Mesothelial cell of epicardium (in vitro differentiated cells): ENCODE measurements around the gene ZNF154. TPM values are rescaled to one million over a fixed set of nuclear protein-coding genes. Genes with fewer than 3 reads are reported as not detected.

ENCODE experiments used
- DNase-seq, 2 experiments: peaks; one replicate each; pipeline ENCODE4 v3.0.0; 2021; ENCODE audit warnings: low spot score in 2 of 2; ENCODE audit not compliant: unreplicated experiment in 2 of 2
- H3K27ac Mint-ChIP-seq: 2 replicates; pipeline ENCODE4 v1.8.0; 2021; ENCODE audit warnings: mixed read lengths
- H3K27me3 Mint-ChIP-seq: 2 replicates; pipeline ENCODE4 v1.8.0; 2021; ENCODE audit warnings: low read depth, mixed read lengths
- H3K36me3 Mint-ChIP-seq: 2 replicates; pipeline ENCODE4 v1.8.0; 2021; ENCODE audit warnings: mixed read lengths
- H3K4me1 Mint-ChIP-seq: 2 replicates; pipeline ENCODE4 v1.8.0; 2021; ENCODE audit warnings: mixed read lengths
- H3K4me3 Mint-ChIP-seq: 2 replicates; pipeline ENCODE4 v1.8.0; 2021; ENCODE audit warnings: mild to moderate bottlenecking, moderate library complexity, mixed read lengths
- H3K9me3 Mint-ChIP-seq: 2 replicates; pipeline ENCODE4 v1.8.0; 2021; ENCODE audit warnings: mixed read lengths
- total RNA-seq: library from RNA; stranded (reverse); gene quantifications from 3 replicates; pipeline ENCODE4 v1.2.1, GENCODE V29; 2021
- TF ChIP-seq, protein P1 (sequence below): fragments of 200-600 bp; sonication (generic); IDR thresholded peaks from one replicate; pipeline ENCODE4 v1.5.0; 2021; ENCODE audit warnings: antibody characterized with exemption; ENCODE audit not compliant: unreplicated experiment

ZNF154 gene
- total RNA-seq, 1 donor from 2014 or later = 42.7 TPM

DNA sequence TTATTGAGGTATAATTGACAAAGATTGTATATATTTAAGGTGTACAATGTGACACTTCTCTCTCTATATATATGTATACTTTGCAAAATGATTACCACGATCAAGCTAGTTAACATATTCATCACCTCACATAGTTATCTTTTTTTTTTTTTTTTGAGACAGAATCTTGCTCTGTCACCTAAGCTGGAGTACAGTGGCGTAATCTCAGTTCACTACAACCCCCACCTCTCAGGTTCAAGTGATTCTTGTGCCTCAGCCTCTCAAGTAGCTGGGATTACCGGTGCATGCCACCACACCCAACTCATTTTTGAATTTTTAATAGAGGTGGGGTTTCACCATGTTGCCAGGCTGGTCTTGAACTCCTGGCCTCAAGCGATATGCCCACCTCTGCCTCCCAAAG, 36.5 kb downstream of the ZNF154 start:
- no peaks in the 10 kb centered on the region for H3K9me3 Mint-ChIP-seq
- H3K4me1 Mint-ChIP-seq = no peaks in the 10 kb centered on the region
- DNase-seq = no peak
- H3K36me3 Mint-ChIP-seq = no peaks in the 10 kb centered on the region
- H3K4me3 Mint-ChIP-seq = no peak overlapping the region
- TF ChIP-seq, protein P1, sequence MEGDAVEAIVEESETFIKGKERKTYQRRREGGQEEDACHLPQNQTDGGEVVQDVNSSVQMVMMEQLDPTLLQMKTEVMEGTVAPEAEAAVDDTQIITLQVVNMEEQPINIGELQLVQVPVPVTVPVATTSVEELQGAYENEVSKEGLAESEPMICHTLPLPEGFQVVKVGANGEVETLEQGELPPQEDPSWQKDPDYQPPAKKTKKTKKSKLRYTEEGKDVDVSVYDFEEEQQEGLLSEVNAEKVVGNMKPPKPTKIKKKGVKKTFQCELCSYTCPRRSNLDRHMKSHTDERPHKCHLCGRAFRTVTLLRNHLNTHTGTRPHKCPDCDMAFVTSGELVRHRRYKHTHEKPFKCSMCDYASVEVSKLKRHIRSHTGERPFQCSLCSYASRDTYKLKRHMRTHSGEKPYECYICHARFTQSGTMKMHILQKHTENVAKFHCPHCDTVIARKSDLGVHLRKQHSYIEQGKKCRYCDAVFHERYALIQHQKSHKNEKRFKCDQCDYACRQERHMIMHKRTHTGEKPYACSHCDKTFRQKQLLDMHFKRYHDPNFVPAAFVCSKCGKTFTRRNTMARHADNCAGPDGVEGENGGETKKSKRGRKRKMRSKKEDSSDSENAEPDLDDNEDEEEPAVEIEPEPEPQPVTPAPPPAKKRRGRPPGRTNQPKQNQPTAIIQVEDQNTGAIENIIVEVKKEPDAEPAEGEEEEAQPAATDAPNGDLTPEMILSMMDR = no peak
- H3K27me3 Mint-ChIP-seq = peaks cover 35% of the 10 kb centered on the region
- no peak overlapping the region for H3K27ac Mint-ChIP-seq

DNA sequence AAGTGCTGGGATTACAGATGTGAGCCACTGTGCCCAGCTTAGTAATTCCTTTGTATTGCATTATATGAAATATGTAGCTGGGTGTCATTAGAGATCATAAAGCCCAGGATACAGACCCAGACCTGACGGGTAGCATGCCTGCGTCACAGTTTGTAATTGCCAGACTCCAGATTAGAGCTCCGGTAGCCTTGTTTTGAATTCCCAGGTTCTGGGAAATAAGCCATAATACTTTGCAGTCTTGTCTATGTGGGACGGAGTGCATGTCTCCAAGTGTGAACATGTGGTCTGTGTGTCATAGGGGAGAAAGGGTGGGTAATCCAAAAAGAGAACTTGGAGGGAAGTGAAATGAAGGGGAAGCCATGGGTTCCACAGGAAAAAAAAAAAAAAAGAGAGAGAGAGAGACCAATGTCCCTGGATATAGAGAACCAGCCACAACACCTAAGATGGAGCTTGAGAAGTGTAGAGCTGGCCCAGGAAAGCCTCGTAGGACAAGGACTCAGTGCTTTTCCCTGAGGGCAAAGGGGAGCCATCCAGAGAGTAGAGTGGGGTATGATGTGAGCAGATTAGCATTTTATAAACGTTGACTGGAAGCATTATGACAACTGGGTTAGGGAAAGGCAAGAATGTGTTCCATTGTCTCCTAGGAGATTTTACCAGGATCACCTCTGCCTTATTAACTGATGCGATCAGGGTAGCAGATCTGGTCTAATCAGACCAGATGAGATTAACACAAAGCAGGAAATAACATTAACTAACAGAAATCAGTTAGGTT, 37.7 kb downstream of the ZNF154 start:
- Mint-ChIP-seq H3K27me3 (peaks cover 31% of the 10 kb centered on the region), H3K9me3 (no peaks in the 10 kb centered on the region), H3K36me3 (no peaks in the 10 kb centered on the region), H3K27ac (no peak overlapping the region), H3K4me1 (no peaks in the 10 kb centered on the region), H3K4me3 (no peak overlapping the region)
- TF ChIP-seq, protein P1 = no peak
- no peak for DNase-seq

DNA sequence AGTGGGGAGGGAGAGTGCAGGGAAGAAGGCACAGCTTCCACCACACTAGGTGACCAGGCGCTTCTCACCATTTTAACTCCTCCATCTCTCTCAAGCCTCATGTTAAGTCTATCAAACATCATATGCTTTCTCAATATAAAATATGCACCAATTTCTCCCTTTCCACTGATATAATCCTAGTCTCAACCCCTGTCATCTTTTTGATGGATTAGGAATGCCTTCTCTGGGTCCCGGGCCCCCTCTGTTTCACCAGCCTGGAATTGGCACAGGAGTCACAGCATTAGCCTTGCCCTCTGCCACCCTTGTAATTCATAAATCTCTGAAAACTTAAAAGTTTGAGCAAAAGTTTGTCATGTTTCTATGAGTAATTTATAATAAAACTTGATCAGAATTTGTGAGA, 40.4 kb downstream of the ZNF154 start, which contains the start of gene ZSCAN4:
Gene ZSCAN4, plus strand, starts transcription at position 301 of the 400 bp plus-strand sequence. CDS start 7,211 bp downstream, outside the sequence.
- Mint-ChIP-seq H3K9me3 (no peaks in the 10 kb centered on the region), H3K4me1 (peaks cover 7% of the 10 kb centered on the region), H3K4me3 (no peak within 1 kb of the TSS), H3K27me3 (peaks cover 46% of the 10 kb centered on the region), H3K36me3 (no peaks in the 10 kb centered on the region), H3K27ac (no peak within 1 kb of the TSS)
- no peak for DNase-seq
- TF ChIP-seq, protein P1 = no peak

DNA sequence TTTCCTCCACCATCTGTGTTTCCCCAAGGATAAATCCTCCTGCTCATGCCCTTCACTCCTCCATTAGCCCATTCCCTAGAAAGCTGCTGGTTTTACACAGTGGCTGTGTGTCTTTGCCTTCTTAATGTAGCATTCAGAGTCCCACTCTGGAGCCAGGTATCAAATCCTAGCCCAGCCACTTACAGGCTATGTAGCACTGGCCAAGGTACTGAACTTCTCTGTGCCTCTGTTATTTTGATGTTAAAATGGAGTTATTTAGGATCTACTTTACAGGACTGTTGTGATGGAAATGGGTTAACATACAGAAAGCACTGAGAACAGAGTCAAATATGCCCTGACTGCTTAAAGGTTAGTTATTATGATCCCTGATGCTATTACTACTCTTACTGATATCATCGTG, 41.8 kb downstream of the ZNF154 start:
- H3K4me3 Mint-ChIP-seq = no peak overlapping the region
- H3K4me1 Mint-ChIP-seq = peaks cover 7% of the 10 kb centered on the region
- no peaks in the 10 kb centered on the region for H3K9me3 Mint-ChIP-seq
- no peaks in the 10 kb centered on the region for H3K36me3 Mint-ChIP-seq
- TF ChIP-seq, protein P1 = no peak
- peaks cover 47% of the 10 kb centered on the region for H3K27me3 Mint-ChIP-seq
- no peak overlapping the region for H3K27ac Mint-ChIP-seq
- no peak for DNase-seq

DNA sequence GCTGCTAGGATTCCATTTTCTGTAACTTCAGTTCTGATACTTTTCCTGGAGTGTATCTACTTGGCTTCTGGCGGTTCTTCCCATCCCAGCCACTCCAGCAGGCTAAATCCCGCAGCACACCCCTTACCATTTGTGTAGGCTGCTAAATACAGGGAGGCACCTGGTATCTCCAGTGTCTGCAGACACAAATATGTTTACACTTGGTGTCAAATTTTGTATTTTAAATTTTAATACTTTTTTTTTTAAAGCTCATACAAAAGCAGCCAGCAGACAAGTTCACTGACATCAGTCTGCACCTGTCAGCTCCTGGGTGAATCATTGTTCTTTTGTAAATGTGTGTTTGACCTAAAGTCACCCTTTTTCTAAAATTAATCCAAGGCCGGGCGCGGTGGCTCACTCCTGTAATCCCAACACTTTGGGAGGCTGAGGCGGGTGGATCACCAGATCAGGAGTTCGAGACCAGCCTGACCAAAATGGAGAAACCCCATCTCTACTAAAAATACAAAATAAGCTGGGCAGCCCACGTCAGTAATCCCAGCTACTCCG, 43.7 kb downstream of the ZNF154 start:
- TF ChIP-seq, protein P1 = no peak
- H3K36me3 Mint-ChIP-seq = no peaks in the 10 kb centered on the region
- no peak overlapping the region for H3K27ac Mint-ChIP-seq
- DNase-seq = no peak
- peak overlapping the region; percentile 80 for H3K4me3 Mint-ChIP-seq
- H3K27me3 Mint-ChIP-seq = peaks cover 46% of the 10 kb centered on the region
- H3K4me1 Mint-ChIP-seq = peaks cover 7% of the 10 kb centered on the region
- no peaks in the 10 kb centered on the region for H3K9me3 Mint-ChIP-seq
